ENCODE measurements around the gene RGS7.

- TF ChIP-seq CTCF (IDR thresholded peaks at IDR 0.05) (no peak), POLR2A (IDR thresholded peaks at IDR 0.05) (no peak)
Measured at GRCh38 chr1:241332987-241333386, 24.0 kb downstream of the RGS7 start.

Data from body of pancreas (tissue), 4 donors.